ENCODE results near the gene TRPM4. TPM values are rescaled to one million over a fixed set of nuclear protein-coding genes. Genes with fewer than 3 reads are reported as not detected.

Gene TRPM4
- total RNA-seq, 4 donors from 2014 or later = 50.7 to 76.2 (median 70.3) TPM

GRCh38 chr19:49160450-49161189 is 3.0 kb downstream of the TRPM4 start:
- no peak overlapping the region for H3K4me3 ChIP-seq (ENCODE audit: low read depth, poor library complexity, severe bottlenecking)
- intact Hi-C loops (cut with DNase I; ENCODE audit: low total_unique reads) = no loop called here
- WGBS, 2 donors = 84 to 89% methylated on average over 13 of the region's 13 CpGs
- DNase-seq (ENCODE audit: low spot score in 2 of 2) = no peak
- TF ChIP-seq POLR2A (IDR thresholded peaks at IDR 0.05) = no peak
- TF ChIP-seq CTCF (IDR thresholded peaks at IDR 0.05) = no peak

GRCh38 chr19:49161987-49162386 is 4.4 kb downstream of the TRPM4 start:
- H3K4me3 ChIP-seq (ENCODE audit: low read depth, poor library complexity, severe bottlenecking) = no peak overlapping the region
- DNase-seq (ENCODE audit: low spot score in 2 of 2) = no peak
- 47 to 64% methylated on average over 4 of the region's 4 CpGs for WGBS, 2 donors
- intact Hi-C loops (cut with DNase I; ENCODE audit: low total_unique reads) = no loop called here
- TF ChIP-seq CTCF (IDR thresholded peaks at IDR 0.05) = no peak
- TF ChIP-seq POLR2A (IDR thresholded peaks at IDR 0.05) = no peak

- DNase-seq (ENCODE audit: low spot score in 2 of 2) = no peak
- 62 to 66% methylated on average over 24 of the region's 24 CpGs for WGBS, 2 donors
Measured at GRCh38 chr19:49165111-49165750, 7.6 kb downstream of the TRPM4 start.

GRCh38 chr19:49165865-49166301 is 8.3 kb downstream of the TRPM4 start:
- no peak for TF ChIP-seq POLR2A (IDR thresholded peaks at IDR 0.05)
- TF ChIP-seq CTCF (IDR thresholded peaks at IDR 0.05) = no peak
- DNase-seq (ENCODE audit: low spot score in 2 of 2) = no peak
- H3K4me3 ChIP-seq (ENCODE audit: low read depth, poor library complexity, severe bottlenecking) = no peak overlapping the region
- 58 to 76% methylated on average over 15 to 16 of the region's 30 CpGs for WGBS, 2 donors
- intact Hi-C loops (cut with DNase I; ENCODE audit: low total_unique reads) = no loop called here

More at GRCh38 chr19:49165111-49165750, 7.6 kb downstream of the TRPM4 start:
- TF ChIP-seq POLR2A (IDR thresholded peaks at IDR 0.05) = no peak
- no peak for TF ChIP-seq CTCF (IDR thresholded peaks at IDR 0.05)
- no peak overlapping the region for H3K4me3 ChIP-seq (ENCODE audit: low read depth, poor library complexity, severe bottlenecking)
- intact Hi-C loops (cut with DNase I; ENCODE audit: low total_unique reads) = no loop called here

GRCh38 chr19:49167857-49168409 is 10.3 kb downstream of the TRPM4 start:
- WGBS, 2 donors = 90 to 93% methylated on average over 25 of the region's 25 CpGs
- H3K4me3 ChIP-seq (ENCODE audit: low read depth, poor library complexity, severe bottlenecking) = no peak overlapping the region
- TF ChIP-seq CTCF (IDR thresholded peaks at IDR 0.05) (no peak), POLR2A (IDR thresholded peaks at IDR 0.05) (no peak)
- DNase-seq (ENCODE audit: low spot score in 2 of 2) = no peak
- intact Hi-C loops (cut with DNase I; ENCODE audit: low total_unique reads) = no loop called here
